H1 (cell line): ENCODE measurements around the gene DPEP3. TPM values are rescaled to one million over a fixed set of nuclear protein-coding genes. Genes with fewer than 3 reads are reported as not detected.

Experiments
- CTCF ChIA-PET: fragments of 300-600 bp; sonication (Branson Sonifier 250); formaldehyde crosslinking; loops from one replicate; lab custom pipeline; 2021; ENCODE audit not compliant: partially characterized antibody; lab: Charles Lee
- POLR2A ChIA-PET: fragments of 300-600 bp; sonication (Branson Sonifier 250); formaldehyde crosslinking; loops from one replicate; lab custom pipeline; 2021; ENCODE audit warnings: inconsistent platforms; ENCODE audit not compliant: partially characterized antibody; lab: Charles Lee
- DNase-seq, 2 experiments: peaks; one replicate each; pipeline versions ENCODE4 v3.0.0 to v3.0.0-alpha.2; 2010 to 2022; ENCODE audit warnings: low spot score in 2 of 2, low read depth in 1 of 2, mixed read lengths in 1 of 2
- FAIRE-seq: peaks from 2 replicates; lab custom pipeline; 2011; peaks lifted over from hg19 to GRCh38; lab: Jason Lieb, UNC
- H2AFZ ChIP-seq: 2 replicates; pipeline ENCODE4 v1.8.1; 2012; ENCODE audit warnings: low read length, inconsistent platforms
- H2AK5ac ChIP-seq: 2 replicates; pipeline ENCODE4 v1.6.1; 2013; ENCODE audit warnings: low read depth, low read length
- H2BK120ac ChIP-seq: replicated peaks from 2 replicates; pipeline ENCODE3; 2013; ENCODE audit warnings: low read depth, low read length, inconsistent platforms
- H2BK12ac ChIP-seq: 2 replicates; pipeline ENCODE4 v1.6.1; 2013; ENCODE audit warnings: low read depth, low read length
- H2BK15ac ChIP-seq: 2 replicates; pipeline ENCODE4 v1.6.1; 2013; ENCODE audit warnings: low read length
- H2BK20ac ChIP-seq: 2 replicates; pipeline ENCODE4 v1.6.1; 2013; ENCODE audit warnings: low read length
- H2BK5ac ChIP-seq: 2 replicates; pipeline ENCODE4 v1.6.1; 2013; ENCODE audit warnings: low read depth, low read length
- H3K14ac ChIP-seq: 2 replicates; pipeline ENCODE4 v1.6.1; 2013; ENCODE audit warnings: inconsistent platforms; ENCODE audit not compliant: insufficient read length
- H3K18ac ChIP-seq: 2 replicates; pipeline ENCODE4 v1.6.1; 2013; ENCODE audit warnings: low read length; ENCODE audit errors: extremely low read depth
- H3K23ac ChIP-seq: 2 replicates; pipeline ENCODE4 v1.6.1; 2013; ENCODE audit warnings: inconsistent platforms; ENCODE audit not compliant: insufficient read length
- H3K23me2 ChIP-seq: 2 replicates; pipeline ENCODE4 v1.6.1; 2013; ENCODE audit warnings: low read depth, low read length
- H3K27ac ChIP-seq: 2 replicates; pipeline ENCODE4 v1.6.1; 2011; ENCODE audit warnings: low read depth, low read length, inconsistent platforms
- H3K27me3 ChIP-seq, 4 experiments: replicated peaks in 1 of 4; 1 replicate in 1 of 4; 2 replicates in 3 of 4; pipeline versions ENCODE4 v1.6.1 to v1.8.1; 2011 to 2013; ENCODE audit warnings: low read length in 3 of 4, mild to moderate bottlenecking in 3 of 4, inconsistent platforms in 2 of 4, mixed read lengths in 2 of 4, moderate library complexity in 1 of 4; ENCODE audit not compliant: control insufficient read depth in 3 of 4, insufficient read depth in 3 of 4; ENCODE audit errors: extremely low read depth in 1 of 4
- H3K36me3 ChIP-seq, 4 experiments: 2 replicates each; pipeline versions ENCODE4 v1.6.1 to v1.8.1; 2011 to 2013; ENCODE audit warnings: mild to moderate bottlenecking in 4 of 4, low read length in 3 of 4, moderate library complexity in 2 of 4, control low read depth in 1 of 4, inconsistent platforms in 1 of 4; ENCODE audit not compliant: insufficient read depth in 4 of 4, control insufficient read depth in 2 of 4
- H3K4ac ChIP-seq: replicated peaks from 2 replicates; pipeline ENCODE3; 2013; ENCODE audit warnings: low read length, low read depth, mixed read lengths, inconsistent platforms; ENCODE audit not compliant: insufficient read length
- H3K4me1 ChIP-seq, 4 experiments: replicated peaks in 1 of 4; 1 replicate in 1 of 4; 2 replicates in 3 of 4; pipeline versions ENCODE4 v1.6.1 to v1.8.1; 2011 to 2013; ENCODE audit warnings: low read length in 3 of 4, inconsistent platforms in 2 of 4, mixed read lengths in 1 of 4; ENCODE audit not compliant: insufficient read depth in 4 of 4, control insufficient read depth in 3 of 4
- H3K4me2 ChIP-seq, 2 experiments: 2 replicates each; pipeline versions ENCODE4 v1.6.1 to v1.8.1; 2011 to 2013; ENCODE audit warnings: low read depth in 2 of 2, low read length in 2 of 2, control low read depth in 1 of 2, inconsistent platforms in 1 of 2, mild to moderate bottlenecking in 1 of 2; ENCODE audit not compliant: insufficient read depth in 1 of 2
- H3K4me3 ChIP-seq, 4 experiments: fragments of 200-600, 300-600 bp in 1 of 4; sonication (generic), shearing (Covaris generic), sonication (Bioruptor Twin) in 1 of 4; 2 replicates each; pipeline versions ENCODE4 v1.5.1 to v1.8.1; 2011 to 2016; ENCODE audit warnings: low read length in 4 of 4, low read depth in 3 of 4, control low read depth in 2 of 4, inconsistent platforms in 2 of 4, mild to moderate bottlenecking in 2 of 4, mixed read lengths in 1 of 4, moderate library complexity in 1 of 4; ENCODE audit not compliant: insufficient read depth in 2 of 4; ENCODE audit errors: extremely low read depth in 1 of 4
- H3K56ac ChIP-seq: replicated peaks from 2 replicates; pipeline ENCODE3; 2013; ENCODE audit warnings: low read depth, mild to moderate bottlenecking, mixed read lengths, low read length, inconsistent platforms; ENCODE audit not compliant: insufficient read length
- H3K79me1 ChIP-seq: 2 replicates; pipeline ENCODE4 v1.6.1; 2013; ENCODE audit warnings: low read depth, low read length, control low read depth
- H3K79me2 ChIP-seq, 2 experiments: 2 replicates each; pipeline versions ENCODE4 v1.6.1 to v1.8.1; 2012 to 2013; ENCODE audit warnings: low read length in 2 of 2, mild to moderate bottlenecking in 2 of 2, inconsistent platforms in 1 of 2; ENCODE audit not compliant: insufficient read depth in 2 of 2, control insufficient read depth in 1 of 2
- H3K9ac ChIP-seq, 4 experiments: replicated peaks in 1 of 4; 1 replicate in 1 of 4; 2 replicates in 3 of 4; pipeline versions ENCODE4 v1.6.1 to v1.8.1; 2011 to 2013; ENCODE audit warnings: low read depth in 3 of 4, low read length in 3 of 4, control low read depth in 2 of 4, mild to moderate bottlenecking in 2 of 4, moderate library complexity in 2 of 4, inconsistent platforms in 1 of 4; ENCODE audit errors: extremely low read depth in 1 of 4
- H3K9me3 ChIP-seq, 2 experiments: 2 replicates each; pipeline versions ENCODE4 v1.6.1 to v1.8.1; 2012 to 2013; ENCODE audit warnings: mild to moderate bottlenecking in 2 of 2, moderate library complexity in 2 of 2, control low read depth in 1 of 2, inconsistent platforms in 1 of 2, low read depth in 1 of 2, low read length in 1 of 2, mixed read lengths in 1 of 2; ENCODE audit not compliant: insufficient read depth in 2 of 2
- H4K20me1 ChIP-seq, 2 experiments: replicated peaks in 1 of 2; 2 replicates each; pipeline versions ENCODE3 to v1.8.1; 2011 to 2013; ENCODE audit warnings: inconsistent platforms in 2 of 2, low read length in 2 of 2, mild to moderate bottlenecking in 1 of 2; ENCODE audit not compliant: insufficient read depth in 2 of 2, control insufficient read depth in 1 of 2
- H4K5ac ChIP-seq: 2 replicates; pipeline ENCODE4 v1.6.1; 2013; ENCODE audit warnings: low read length, low read depth, mixed read lengths, inconsistent platforms; ENCODE audit not compliant: insufficient read length
- H4K8ac ChIP-seq: 2 replicates; pipeline ENCODE4 v1.8.0; 2013; ENCODE audit warnings: mild to moderate bottlenecking, moderate library complexity, low read length, inconsistent platforms; ENCODE audit not compliant: insufficient read depth; ENCODE audit errors: extremely low read depth
- H4K91ac ChIP-seq: replicated peaks from 2 replicates; pipeline ENCODE3; 2013; ENCODE audit warnings: low read length, mixed read lengths, inconsistent platforms; ENCODE audit not compliant: insufficient read length
- CBX8 ChIP-seq: fragments of 300-800, 300-1000 bp; sonication (generic); IDR thresholded peaks from 2 replicates; pipeline ENCODE4 v1.7.1; 2016; ENCODE audit warnings: low read depth, low read length, borderline replicate concordance
- CREB1 ChIP-seq: IDR thresholded peaks from 2 replicates; pipeline ENCODE4 v1.6.1; 2012; ENCODE audit warnings: inconsistent platforms
- POLR2A ChIP-seq, 2 experiments: IDR thresholded peaks; 1 replicate in 1 of 2; 2 replicates in 1 of 2; pipeline ENCODE4 v1.6.1; 2011; ENCODE audit warnings: low read depth in 2 of 2, low read length in 2 of 2, mild to moderate bottlenecking in 2 of 2; ENCODE audit errors: control extremely low read depth in 1 of 2
- RAD21 ChIP-seq, 2 experiments: IDR thresholded peaks in 1 of 2; conservative IDR thresholded peaks in 1 of 2; 2 replicates each; pipeline ENCODE4 v1.6.1; 2011; ENCODE audit warnings: low read depth in 2 of 2, low read length in 2 of 2, improper control_type of control experiment in 1 of 2, inconsistent platforms in 1 of 2, mild to moderate bottlenecking in 1 of 2, moderate library complexity in 1 of 2
- SRF ChIP-seq: IDR thresholded peaks from 2 replicates; pipeline ENCODE4 v1.6.1; 2011; ENCODE audit warnings: mild to moderate bottlenecking, low read depth, low read length, moderate library complexity
- WGBS, 2 experiments: shearing (Covaris generic) in 1 of 2; methylation state at CpG; one replicate each; pipeline versions ENCODE4 v1.1.6 to v1.1.7; 2013 to 2015; ENCODE audit warnings: low lambda C conversion rate in 2 of 2, mixed read lengths in 2 of 2, inconsistent platforms in 1 of 2, low coverage in 1 of 2, missing lambda C conversion rate in 1 of 2; ENCODE audit not compliant: insufficient replicate concordance in 2 of 2, insufficient coverage in 1 of 2, insufficient read length in 1 of 2; ENCODE audit errors: extremely low coverage in 1 of 2, missing lambda C conversion rate in 1 of 2; 5-methylcytosine and 5-hydroxymethylcytosine counted together
- polyA plus RNA-seq, 7 experiments: library from polyadenylated mRNA; depleted of rRNA in 3 of 7; stranded (reverse) in 5 of 7; unstranded in 2 of 7; fragments of >200 nt in 5 of 7; fragments of 200-250 nt in 2 of 7; gene quantifications; 1 replicate in 5 of 7; 2 replicates in 1 of 7; 4 replicates in 1 of 7; pipeline versions ENCODE4 v1.2.1 to v1.2.3, GENCODE V29; 2011 to 2013; ENCODE audit warnings: missing spikeins in 2 of 7, mixed read lengths in 2 of 7
- total RNA-seq: library from RNA; stranded (reverse); fragmentation: NEBNext Ultra II Directional; extraction: Animal tissue kit (Norgen Biotek cat#: 25700); gene quantifications from 2 replicates; pipeline ENCODE4 v1.2.1, GENCODE V29; 2021

The DPEP3 gene
- total and polyA plus RNA-seq, 2 of the 8 experiments (the other 6 are each of a cell fraction or from before 2014, with no cell fraction given), result 6.5 to 9.9 TPM

- no peak overlapping the region for H3K18ac ChIP-seq
- no peak overlapping the region for H2BK12ac ChIP-seq
- no peak overlapping the region for H4K5ac ChIP-seq
- no peak overlapping the region for H2BK120ac ChIP-seq
- no peak overlapping the region for H3K4ac ChIP-seq
- H2BK20ac ChIP-seq, result no peak overlapping the region
- ChIA-PET CTCF (interaction anchor here (1.1 to 3.2 kb wide), 4 partner anchors 19 to 44 kb away, joined by 3 to 18 read pairs (median 10); partner anchors contain the start of gene DPEP2), POLR2A (interaction anchor here (0.7 to 4.1 kb wide), 16 partner anchors 9 to 361 kb away, joined by 3 to 28 read pairs (median 8); partner anchors contain the start of genes ACD, DPEP2, NFATC3 and SLC12A4)
- H3K79me2 ChIP-seq, result peaks cover 0 to 27% of the 10 kb centered on the region in 2 experiments; a peak in 2 of 4 replicates
- H4K91ac ChIP-seq, result no peak overlapping the region
- no peak overlapping the region for H2BK5ac ChIP-seq
- peaks cover 0 to 5% (median 1%) of the 10 kb centered on the region in 4 experiments; a peak in 4 of 8 replicates for H3K36me3 ChIP-seq
- no peaks in the 10 kb centered on the region for H3K27me3 ChIP-seq
- peaks cover 0 to 8% (median 5%) of the 10 kb centered on the region in 4 experiments; a peak in 5 of 7 replicates for H3K4me1 ChIP-seq
- no peak overlapping the region for H3K14ac ChIP-seq
- TF ChIP-seq POLR2A (IDR thresholded peaks at IDR 0.05; ENCODE audit: control extremely low read depth in 1 of 2, low read depth in 2 of 2, low read length in 2 of 2) (0 out of 3 replicates have a peak, but pooled peaks of 1 of the 2 experiments have one; percentile 14), RAD21 (IDR thresholded peaks at IDR 0.05 in 1 of 2, conservative IDR thresholded peaks at IDR 0.05 in 1 of 2; ENCODE audit: low read depth in 2 of 2, low read length in 2 of 2) (no peak), SRF (no peak), CREB1 (no peak), CBX8 (no peak)
- no peaks in the 10 kb centered on the region for H3K9me3 ChIP-seq
- H3K9ac ChIP-seq, result peak overlapping the region in 2 of 4 experiments; percentile 5 to 28; a peak in 2 of 7 replicates
- H4K8ac ChIP-seq, result peak overlapping the region; percentile 36; the same call in 1 of the 2 replicates
- H3K4me3 ChIP-seq, result peak overlapping the region in 2 of 4 experiments; percentile 89 to 99; a peak in 4 of 8 replicates
- FAIRE-seq (no peak), DNase-seq (no peak)
- H3K56ac ChIP-seq, result no peak overlapping the region
- H2AFZ ChIP-seq, result no peak overlapping the region
- peaks cover 12% of the 10 kb centered on the region for H3K23me2 ChIP-seq
- peaks cover 0 to 3% of the 10 kb centered on the region in 2 experiments for H4K20me1 ChIP-seq
- H3K4me2 ChIP-seq, result peak overlapping the region; percentile 72 to 94; a peak in 3 of 4 replicates
- H3K79me1 ChIP-seq, result peaks cover 6% of the 10 kb centered on the region
- WGBS, 2 experiments, result 92% methylated on average over 10 of the region's 10 CpGs; no CpG with 5 or more reads in 1 of the 2 experiments
- H3K27ac ChIP-seq, result no peak overlapping the region
- no peak overlapping the region for H2BK15ac ChIP-seq
- no peak overlapping the region for H2AK5ac ChIP-seq
- H3K23ac ChIP-seq, result no peak overlapping the region
Measured at GRCh38 chr16:68021490-68021889, 41.2 kb upstream of the DPEP3 start.
